Stimulated activated CD8-positive, alpha-beta memory T cell treated with anti-CD3 and anti-CD28 coated beads, Interleukin-4, amount 100 ng/mL, for 24 hours (primary cell): Measurements from ENCODE around the gene CYTH3.
"Not testable (repeated sequence)": the region's sequence is repeated elsewhere in the genome, so short reads cannot be mapped to it uniquely, and the experiment has no call there.

Experiments used
- DNase-seq: peaks from one replicate; pipeline ENCODE4 v3.0.0-alpha.2; 2020; ENCODE audit warnings: low read depth

Gene CYTH3

DNA sequence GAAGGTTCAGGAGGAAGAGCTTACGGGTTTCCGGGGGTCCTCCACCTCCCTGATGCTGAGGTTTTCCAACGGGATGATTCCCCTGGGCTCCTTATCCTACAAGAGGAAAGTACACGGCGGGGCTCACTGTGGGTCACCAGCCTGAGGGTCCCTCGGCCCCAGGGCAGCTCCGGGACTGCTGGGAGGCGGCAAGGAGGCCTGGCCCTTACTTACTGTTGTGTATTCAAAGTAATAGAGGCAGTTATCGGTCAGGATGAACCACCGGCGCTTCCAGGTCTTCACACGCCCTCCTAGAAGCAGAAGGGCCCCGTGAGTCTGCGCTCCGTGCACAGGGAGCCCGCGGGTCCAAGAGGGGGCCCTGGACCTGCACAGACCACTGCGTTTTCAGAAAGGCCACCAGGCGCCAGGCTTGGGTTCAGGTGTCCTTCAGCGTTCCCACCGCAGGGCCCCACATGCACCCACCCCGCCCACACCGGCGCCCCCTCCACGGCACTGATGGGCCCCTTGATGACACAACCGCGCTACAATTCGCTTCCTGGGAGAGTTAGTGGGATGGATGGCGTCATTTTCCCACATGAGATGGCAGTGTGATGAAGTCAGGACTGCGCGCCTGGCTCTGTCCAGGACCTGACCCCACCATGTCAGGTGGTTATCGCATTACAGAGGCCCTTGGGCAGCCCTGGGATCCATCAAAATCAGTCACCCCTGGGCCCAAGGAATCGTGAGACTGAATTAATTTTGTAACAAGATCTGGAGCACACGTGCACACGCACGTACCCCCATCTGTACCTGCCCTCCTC, 106.7 kb downstream of the CYTH3 start:
- DNase-seq = no peak

DNA sequence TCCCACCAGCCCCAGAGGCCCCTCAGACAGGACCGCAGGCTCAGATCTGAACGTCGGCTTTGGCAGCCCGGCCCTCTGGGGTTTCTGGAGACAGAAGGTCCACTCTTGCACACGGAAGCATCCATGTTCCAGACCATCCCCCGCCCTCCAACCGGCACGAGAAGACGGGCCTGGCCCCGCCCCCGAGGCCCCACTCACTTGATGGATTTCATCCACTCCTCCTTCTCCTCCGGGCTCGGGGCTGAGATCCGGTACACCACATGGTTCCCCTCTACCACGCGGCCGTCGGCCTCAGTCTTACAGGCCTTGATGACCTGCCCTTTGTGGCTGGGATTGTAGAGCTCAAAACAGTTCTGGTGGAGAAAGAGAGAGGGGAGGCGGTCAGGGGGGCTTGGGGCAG, 107.3 kb downstream of the CYTH3 start:
- no peak for DNase-seq

DNA sequence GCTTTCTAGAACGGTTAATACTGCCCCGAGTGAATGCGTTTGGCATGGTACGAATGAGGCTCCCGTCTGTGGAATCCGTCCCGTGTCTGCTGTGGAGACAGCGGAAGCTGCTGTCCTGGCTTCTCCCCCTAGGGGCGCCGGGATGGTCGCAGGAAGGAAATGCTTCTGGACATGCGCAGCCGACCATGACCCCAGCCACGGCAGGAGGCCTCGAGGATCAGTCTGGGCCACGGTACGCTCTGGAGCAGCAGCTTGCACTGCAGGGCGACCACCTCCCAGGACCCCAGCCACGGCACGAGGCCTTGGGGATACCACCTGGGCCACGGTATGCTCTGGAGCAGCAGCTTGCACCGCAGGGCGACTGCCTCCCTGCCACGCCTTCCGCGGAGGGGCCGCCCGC, 107.9 kb downstream of the CYTH3 start:
- no peak for DNase-seq

DNA sequence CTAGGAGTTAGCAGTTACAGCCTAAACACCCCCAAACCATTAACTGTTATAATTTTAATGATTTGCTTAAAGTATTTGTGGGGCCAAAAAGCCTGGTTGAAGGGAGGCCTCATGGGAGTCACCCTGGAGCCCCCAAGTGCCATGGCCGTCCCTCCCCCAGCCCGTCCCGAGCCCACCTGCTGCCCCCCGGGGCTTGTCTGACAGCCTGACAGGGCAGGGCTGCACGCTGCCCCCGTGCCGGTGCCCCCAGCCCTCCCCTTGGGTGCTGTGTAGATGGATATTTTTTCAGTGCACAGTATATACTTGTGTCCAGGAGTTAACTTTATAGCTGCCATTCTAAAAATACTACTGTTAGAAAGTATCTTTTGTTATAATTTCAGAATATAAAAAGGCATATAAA, 108.4 kb downstream of the CYTH3 start:
- DNase-seq = no peak

DNA sequence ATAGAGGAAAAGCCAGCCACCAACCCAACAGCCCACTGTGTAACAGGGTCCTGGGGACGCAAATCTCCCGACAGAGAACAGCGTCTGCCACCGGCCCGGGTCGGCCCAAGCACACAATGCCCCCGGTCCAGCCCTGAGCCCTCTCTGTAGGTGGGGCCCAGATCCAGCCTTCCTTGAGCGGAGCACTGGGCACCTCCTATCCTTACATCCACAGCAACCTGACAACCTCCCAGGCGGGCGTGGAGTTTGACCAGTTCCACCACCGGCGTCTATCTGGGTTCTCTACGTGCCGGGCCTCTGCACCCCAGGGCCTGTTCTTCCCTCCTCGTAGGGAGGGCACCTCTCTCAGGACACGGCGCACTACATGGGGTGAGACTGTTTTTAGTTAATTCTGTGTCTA, 109.0 kb downstream of the CYTH3 start:
- DNase-seq = no peak

DNA sequence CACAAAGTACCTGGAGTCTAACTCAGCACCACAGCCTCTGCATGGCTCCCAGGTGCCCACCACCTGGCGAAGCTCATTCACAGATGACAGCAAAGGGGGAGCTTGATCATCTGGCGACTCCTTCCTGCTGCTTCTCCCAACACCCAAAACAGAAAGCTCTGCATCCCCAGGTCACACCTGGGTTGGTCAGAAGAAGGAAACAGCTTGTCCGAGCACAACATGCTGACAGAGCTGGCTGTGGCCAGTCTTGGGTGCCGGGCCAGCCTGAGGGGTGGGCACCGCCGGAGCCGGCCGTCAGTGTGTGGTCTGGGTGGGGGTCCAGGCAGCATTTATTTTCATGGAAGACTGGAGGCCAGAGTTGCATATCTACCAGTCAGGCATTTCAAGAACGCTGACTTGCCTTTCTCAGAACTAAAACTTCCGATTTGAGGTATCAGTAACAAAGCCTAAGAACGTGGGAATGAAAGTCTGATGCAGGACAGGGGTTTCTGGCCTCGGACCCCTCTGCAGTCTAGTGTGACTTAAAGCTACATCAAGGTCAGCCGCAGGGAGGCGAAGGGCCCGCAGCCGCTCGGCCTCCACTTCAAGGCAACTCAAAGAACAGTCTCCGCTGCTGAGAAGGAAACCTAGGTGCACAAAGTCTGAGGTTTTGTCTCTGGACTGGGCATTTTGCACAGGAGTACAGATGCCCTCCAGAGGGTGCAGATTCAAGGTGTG, 109.6 kb downstream of the CYTH3 start:
- DNase-seq = no peak

DNA sequence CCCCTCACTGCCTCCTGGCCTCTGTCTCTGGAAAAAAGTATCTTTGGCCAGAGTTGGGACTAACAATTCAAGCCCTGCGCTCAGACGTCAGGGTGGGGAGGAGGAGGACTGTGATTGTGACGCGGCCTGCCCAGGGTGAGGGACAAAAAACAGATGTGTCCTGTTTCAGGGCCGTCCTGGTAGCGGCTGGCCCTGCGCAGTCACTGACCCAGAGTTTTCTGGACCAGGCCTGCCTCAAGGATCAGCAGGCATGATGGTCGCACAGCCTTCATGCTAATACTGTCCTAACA, 110.1 kb downstream of the CYTH3 start:
- DNase-seq = no peak

DNA sequence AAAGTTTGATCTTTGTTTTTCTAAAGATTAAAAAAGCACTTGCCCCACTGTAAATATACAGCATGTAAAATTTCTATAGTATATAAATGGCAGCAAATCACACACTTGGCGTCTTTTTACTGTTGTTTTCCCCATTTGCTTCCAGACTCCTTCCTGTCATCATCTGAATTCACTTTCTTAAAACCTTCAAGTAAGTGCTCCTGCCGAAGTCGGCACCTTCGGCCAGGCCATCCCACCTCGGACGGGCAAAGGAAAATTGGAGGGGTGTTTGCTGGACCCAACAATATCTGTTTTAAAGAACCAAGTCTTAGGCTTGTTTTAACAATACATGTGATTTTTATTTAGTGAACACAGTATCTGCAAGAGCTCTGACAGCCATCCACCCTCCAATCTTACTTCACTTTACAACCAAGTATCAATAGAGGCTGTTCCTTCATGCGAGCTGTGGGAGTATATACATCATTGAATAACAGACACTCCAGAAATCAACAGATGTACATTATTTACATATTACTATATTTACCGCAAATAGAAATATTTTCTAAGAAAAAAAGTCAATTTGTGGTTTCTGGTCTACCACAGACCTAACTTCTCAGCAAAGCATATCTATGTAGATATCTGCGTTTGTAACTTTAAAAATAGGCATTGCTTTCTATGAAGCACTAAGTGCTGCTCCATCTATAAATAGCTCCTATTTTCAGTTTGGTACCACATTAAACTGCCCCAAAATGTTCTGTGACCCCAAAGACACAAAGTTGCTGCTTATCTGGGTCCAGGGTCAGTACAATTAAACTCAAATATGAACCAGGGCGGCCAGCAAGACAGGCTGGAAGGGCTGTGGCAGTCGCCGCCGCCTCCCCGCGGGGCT, 110.7 kb downstream of the CYTH3 start:
- DNase-seq = no peak

DNA sequence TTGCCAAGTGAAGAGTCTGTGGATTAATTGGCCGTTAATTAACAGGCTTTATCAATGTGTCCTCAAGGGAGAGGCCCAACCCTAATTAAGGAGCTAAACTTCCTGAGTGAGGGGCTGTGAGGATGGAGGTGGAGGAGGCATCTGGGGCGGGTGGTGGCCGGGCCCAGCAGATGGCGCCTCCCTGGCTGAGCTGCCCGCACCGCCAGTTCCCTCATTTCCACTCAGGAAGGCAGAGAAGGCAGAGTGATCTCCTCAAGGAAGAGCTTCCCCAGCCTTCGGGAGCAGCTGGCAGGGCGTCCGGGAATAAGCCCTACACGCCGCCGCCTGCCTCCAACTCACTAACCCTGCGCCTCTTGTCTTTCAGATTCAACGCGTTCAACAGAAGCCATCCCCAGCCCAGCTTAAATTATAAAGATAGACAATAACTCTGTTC, 112.2 kb downstream of the CYTH3 start:
- DNase-seq = no peak

DNA sequence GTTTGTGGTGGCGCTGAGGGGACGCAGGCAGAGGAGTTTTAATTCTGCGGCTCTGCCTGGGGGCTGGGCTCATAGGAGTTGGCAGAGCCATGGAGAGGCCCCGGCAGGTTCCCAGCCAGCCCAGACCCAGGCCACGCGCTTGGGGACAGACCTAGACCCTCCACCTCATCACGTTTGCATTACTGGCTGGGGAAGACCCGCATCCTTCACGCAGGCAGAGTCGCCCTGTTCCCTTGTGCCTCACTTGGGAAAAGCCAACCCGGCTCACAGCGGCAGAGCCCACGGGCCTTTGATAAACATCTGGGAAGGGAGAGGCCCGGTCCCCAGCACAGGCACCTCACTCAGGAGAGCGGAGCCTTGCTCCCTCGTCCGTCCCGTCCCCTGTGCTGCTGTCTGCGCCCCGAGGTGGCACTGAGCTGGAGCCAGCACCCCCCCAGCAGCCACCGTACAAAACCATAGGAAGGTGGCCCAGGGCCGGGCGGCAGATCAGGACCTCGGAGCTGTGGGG, 112.8 kb downstream of the CYTH3 start:
- DNase-seq = no peak

DNA sequence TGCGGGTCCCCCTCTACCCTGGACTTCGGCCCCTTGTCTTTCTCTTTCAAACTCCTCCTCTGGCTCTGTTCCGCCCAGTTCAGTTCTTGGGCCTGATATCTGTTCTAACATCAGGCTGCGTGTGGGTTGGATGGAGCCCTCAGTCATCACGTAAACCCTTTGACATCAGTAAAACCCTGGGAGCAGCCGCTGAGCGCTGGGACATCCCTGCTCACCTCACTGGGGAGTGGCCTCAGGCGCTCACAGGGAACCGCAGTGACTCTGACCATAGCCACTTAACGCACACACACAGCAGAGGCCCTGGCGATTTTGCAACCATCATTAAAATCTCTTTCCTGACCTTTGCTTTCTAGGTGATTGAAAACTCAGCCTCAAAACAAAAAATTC, 113.3 kb downstream of the CYTH3 start:
- no peak for DNase-seq

DNA sequence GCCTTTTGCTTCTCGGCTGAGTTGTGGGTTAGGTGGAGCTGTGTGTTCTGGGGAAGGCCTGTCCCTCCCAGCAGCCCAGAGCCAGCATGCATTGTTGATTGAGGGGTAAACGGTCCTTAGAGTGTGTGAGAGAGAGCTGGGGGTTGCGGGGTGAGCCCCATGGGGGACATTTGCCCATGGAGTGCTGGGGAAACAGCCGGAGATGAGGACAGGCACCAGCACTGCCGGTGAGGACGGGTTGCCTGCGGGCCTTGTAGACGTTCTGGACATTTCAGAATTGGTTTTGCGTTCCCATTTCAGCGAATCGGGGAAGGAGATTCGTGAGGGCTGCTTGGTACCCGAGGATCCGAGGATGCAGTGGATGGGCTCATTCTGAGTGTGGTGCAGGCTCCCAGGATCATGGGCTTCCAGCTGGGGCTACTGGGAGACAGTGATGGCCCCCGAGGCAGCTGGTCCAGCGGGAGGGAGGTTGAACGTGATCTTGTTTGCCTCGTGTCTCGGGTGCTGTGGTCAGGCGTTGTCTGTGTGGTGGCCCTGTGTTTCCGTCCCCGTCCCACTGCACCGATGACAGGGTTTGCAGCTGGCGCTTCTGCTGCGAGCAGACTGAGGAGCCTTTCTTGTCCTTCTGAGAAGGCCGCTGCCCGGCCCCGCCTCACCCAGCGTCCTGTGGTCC, 113.9 kb downstream of the CYTH3 start:
- no peak for DNase-seq

DNA sequence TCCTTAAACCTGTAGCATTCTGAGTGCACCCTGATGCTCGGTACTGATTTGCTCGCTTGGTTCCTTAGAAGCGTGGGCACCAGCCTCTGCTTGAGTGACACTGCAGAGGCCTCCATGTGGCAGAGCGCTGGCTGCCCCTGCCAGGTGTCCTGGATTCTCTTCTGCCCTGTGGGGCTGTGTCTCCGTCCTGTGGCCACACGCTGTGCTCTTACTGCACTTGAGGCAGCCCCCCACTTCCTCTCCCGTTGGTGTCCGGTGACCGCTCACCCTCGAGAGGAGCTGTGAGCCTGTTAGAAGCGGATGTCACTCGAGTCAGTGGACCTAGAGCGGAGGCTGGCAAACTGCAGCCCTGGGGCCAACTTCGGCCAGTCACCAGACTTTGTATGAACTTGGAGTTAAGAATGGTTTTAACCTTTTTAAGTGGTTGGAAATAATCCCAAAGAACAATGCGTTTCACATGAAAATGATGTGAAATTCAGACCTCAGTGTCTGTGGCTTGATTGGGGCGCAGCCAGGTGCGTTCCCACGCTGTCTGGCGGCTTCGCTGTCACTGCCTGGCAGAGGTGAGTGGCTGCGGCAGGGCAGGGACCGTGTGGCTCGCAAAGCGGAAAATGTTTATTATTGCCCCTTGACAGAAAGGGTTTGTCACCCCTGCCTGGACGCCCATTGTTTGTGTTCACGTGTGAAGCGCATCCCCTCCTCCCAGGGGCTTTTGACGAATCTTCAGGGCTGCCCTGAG, 114.6 kb downstream of the CYTH3 start:
- no peak for DNase-seq

DNA sequence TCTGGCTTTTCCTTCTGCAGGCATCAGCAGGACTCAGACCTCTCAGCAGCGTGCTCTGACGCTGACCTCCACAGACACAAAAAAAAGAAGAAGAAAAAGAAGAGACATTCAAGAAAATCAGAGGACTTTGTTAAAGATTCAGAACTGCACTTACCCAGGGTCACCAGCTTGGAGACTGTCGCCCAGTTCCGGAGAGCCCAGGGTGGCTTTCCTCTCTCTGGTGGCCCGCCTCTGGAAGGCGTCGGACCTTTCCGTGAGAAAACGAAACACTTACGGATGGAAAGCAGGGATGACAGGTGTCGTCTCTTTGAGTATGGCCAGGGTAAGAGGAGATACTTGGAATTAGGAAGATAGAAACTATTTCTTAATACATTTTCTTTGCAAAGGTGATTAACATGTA, 115.7 kb downstream of the CYTH3 start:
- DNase-seq = no peak

DNA sequence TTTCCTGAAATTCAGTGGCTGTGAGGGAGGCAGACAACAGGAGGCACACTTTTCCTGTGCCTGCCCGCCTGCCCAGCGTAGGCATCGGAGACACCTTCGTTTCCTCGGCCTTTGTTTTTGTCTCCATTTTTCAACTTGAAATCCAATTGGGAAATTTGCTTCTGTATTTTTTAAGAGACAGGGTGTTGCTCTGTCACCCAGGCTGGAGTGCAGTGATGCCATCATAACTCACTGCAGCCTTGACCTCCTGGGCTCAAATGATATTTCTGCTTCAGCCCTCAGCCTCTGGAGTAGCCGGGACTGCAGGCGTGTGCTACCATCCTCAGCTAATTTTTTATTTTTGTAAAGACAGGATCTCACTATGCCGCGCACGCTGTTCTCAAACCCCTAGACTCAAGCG, 116.8 kb downstream of the CYTH3 start:
- no peak for DNase-seq

DNA sequence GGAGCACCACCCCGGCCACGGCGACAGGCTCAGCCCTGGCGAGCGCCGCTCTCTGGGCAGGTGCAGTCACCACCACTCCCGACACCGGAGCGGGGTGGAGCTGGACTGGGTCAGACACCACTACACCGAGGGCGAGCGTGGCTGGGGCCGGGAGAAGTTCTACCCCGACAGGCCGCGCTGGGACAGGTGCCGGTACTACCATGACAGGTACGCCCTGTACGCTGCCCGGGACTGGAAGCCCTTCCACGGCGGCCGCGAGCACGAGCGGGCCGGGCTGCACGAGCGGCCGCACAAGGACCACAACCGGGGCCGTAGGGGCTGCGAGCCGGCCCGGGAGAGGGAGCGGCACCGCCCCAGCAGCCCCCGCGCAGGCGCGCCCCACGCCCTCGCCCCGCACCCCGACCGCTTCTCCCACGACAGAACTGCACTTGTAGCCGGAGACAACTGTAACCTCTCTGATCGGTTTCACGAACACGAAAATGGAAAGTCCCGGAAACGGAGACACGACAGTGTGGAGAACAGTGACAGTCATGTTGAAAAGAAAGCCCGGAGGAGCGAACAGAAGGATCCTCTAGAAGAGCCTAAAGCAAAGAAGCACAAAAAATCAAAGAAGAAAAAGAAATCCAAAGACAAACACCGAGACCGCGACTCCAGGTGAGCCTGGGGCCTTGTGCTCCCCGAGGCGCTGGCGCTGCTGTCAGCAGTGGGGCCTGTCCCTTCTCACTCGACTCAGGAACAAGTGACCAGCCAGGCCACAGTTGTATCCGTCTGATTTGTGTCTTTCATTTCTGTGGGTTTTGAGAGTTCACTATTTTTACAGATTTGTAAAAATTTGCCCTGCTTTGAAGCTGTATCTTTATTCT, 117.7 kb downstream of the CYTH3 start:
- no peak for DNase-seq

DNA sequence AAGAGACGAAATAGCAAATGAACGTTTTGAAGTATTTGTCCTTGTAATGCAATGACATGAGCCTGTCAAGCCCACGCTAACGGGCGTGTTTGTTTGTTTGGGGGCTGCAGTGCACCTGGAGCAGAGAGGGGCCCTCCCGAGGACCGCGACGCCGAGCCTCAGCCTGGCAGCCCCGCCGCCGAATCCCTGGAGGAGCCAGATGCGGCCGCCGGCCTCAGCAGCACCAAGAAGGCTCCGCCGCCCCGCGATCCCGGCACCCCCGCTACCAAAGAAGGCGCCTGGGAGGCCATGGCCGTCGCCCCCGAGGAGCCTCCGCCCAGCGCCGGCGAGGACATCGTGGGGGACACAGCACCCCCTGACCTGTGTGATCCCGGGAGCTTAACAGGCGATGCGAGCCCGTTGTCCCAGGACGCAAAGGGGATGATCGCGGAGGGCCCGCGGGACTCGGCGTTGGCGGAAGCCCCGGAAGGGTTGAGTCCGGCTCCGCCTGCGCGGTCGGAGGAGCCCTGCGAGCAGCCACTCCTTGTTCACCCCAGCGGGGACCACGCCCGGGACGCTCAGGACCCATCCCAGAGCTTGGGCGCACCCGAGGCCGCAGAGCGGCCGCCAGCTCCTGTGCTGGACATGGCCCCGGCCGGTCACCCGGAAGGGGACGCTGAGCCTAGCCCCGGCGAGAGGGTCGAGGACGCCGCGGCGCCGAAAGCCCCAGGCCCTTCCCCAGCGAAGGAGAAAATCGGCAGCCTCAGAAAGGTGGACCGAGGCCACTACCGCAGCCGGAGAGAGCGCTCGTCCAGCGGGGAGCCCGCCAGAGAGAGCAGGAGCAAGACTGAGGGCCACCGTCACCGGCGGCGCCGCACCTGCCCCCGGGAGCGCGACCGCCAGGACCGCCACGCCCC, 118.5 kb downstream of the CYTH3 start:
- no peak for DNase-seq

DNA sequence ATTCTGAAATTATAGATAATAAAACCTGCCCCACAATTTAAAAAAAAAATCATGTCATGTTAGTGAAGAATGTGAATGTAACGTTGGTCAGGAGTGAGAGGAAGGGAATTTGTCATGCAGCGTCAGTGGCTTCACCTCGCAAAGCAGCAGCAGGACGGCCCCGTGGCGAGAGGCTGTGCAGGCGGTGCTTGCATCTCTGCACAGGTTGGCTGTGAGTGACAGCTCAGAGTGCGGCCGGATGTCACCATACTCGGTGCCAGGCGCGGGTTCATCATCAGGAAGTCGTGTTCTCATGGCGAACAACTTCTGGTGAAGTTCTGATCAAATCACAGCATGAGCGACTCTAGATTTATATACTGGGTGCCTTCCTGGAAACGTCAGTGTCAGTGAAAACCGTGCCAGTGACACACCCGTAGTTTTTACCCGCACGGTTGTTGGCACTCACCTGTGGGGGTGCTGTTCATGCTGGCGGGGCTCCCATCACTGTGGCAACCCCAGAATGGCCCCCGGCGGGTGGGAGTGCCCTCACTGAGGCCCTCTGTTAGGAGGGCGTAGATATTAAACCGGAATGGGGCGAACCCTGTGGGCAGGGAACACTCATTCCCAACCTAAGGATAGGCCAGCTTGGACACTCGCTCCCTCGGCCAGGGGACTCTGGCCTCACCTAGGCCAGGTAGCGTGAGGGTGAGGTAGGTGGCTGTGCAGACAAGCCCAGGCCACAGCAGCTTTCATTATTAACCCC, 120.3 kb downstream of the CYTH3 start:
- DNase-seq = no peak

DNA sequence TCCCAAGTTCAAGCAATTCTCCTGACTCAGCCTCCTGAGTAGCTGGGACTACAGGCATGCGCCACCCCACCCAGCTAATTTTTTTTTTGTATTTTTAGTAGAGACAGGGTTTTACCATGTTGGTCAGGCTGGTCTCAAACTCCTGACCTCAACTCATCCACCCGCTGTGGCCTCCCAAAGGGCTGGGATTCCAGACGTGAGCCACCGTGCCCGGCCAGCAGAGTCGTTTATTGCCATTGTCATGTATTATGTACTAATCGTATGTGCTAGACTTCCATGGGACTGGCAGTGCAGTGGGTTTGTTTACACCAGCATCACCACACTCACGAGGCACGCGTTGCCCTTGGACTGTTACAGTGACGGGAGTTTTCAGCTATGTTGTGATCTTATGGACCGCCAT, 120.9 kb downstream of the CYTH3 start:
- not testable (repeated sequence) for DNase-seq
